SU-DHL-6 (cell line): ENCODE results near the gene MLEC.

Experiments used
- EZH2phosphoT487 ChIP-seq: fragments of 200-600 bp; sonication (generic), shearing (Covaris generic); conservative IDR thresholded peaks from 2 replicates; pipeline ENCODE4 v1.6.1; 2018; ENCODE audit warnings: mild to moderate bottlenecking, antibody characterized with exemption, low read length, moderate library complexity, mixed read lengths
- TF ChIP-seq, protein P1 (sequence below): fragments of 200-600 bp; sonication (generic); IDR thresholded peaks from one replicate; pipeline ENCODE4 v1.5.1; 2017; ENCODE audit warnings: antibody characterized with exemption, mild to moderate bottlenecking, low read length, moderate library complexity; ENCODE audit not compliant: insufficient read depth, poor library complexity, severe bottlenecking

DNA sequence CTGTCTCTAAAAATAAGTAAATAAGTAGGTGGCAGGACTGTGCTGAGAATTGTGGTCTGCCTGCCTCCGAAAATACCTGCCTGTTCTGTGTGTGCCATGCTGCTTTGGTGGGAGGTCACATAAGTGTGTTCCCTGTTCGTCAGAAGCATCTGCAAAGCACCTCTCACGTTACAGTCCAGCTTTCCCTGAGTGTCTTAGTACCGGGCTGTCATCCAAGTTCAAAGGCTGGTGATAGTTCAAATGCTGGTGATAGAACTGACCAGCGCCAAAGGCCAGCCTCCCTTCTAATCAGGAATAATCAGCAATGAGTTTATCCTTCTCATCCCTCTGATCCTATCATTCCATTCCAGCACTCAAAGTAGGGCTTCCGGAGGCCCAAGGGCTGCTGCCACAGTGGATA, 40.9 kb upstream of the MLEC start:
- no peak for TF ChIP-seq EZH2phosphoT487
- TF ChIP-seq, protein P1, sequence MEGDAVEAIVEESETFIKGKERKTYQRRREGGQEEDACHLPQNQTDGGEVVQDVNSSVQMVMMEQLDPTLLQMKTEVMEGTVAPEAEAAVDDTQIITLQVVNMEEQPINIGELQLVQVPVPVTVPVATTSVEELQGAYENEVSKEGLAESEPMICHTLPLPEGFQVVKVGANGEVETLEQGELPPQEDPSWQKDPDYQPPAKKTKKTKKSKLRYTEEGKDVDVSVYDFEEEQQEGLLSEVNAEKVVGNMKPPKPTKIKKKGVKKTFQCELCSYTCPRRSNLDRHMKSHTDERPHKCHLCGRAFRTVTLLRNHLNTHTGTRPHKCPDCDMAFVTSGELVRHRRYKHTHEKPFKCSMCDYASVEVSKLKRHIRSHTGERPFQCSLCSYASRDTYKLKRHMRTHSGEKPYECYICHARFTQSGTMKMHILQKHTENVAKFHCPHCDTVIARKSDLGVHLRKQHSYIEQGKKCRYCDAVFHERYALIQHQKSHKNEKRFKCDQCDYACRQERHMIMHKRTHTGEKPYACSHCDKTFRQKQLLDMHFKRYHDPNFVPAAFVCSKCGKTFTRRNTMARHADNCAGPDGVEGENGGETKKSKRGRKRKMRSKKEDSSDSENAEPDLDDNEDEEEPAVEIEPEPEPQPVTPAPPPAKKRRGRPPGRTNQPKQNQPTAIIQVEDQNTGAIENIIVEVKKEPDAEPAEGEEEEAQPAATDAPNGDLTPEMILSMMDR, result no peak
